HepG2 (cell line): Measurements from ENCODE around the gene MIPEP.

ENCODE experiments used
- BHLHE40 ChIP-seq: IDR thresholded peaks from 2 replicates; pipeline ENCODE4 v1.6.1; 2011; ENCODE audit warnings: low read length, improper control_type of control experiment
- CBX1 ChIP-seq: IDR thresholded peaks from one replicate; pipeline ENCODE4 v1.6.1; 2016; ENCODE audit warnings: antibody characterized with exemption, low read depth
- CTCF ChIP-seq: sonication (generic); formaldehyde crosslinking; IDR thresholded peaks from 2 replicates; pipeline ENCODE4 v1.5.0; 2020; ENCODE audit warnings: mild to moderate bottlenecking, missing genetic modification reagents, moderate library complexity
- ELK4 ChIP-seq: sonication (generic); formaldehyde crosslinking; IDR thresholded peaks from 2 replicates; pipeline ENCODE4 v1.9.0; 2021; ENCODE audit warnings: missing genetic modification reagents, borderline replicate concordance
- GLI4 ChIP-seq: sonication (generic); formaldehyde crosslinking; IDR thresholded peaks from 2 replicates; pipeline ENCODE4 v1.5.1; 2020; ENCODE audit warnings: missing genetic modification reagents, mild to moderate bottlenecking, moderate library complexity, borderline replicate concordance
- HNRNPLL ChIP-seq: fragments of 200-400 bp; formaldehyde crosslinking; IDR thresholded peaks from 2 replicates; pipeline ENCODE4 v1.6.1; 2017; ENCODE audit warnings: mild to moderate bottlenecking, low read depth, low read length; ENCODE audit not compliant: poor library complexity, severe bottlenecking
- PREB ChIP-seq: sonication (generic); formaldehyde crosslinking; IDR thresholded peaks from 2 replicates; pipeline ENCODE4 v1.4.0; 2020; ENCODE audit warnings: missing genetic modification reagents
- XRCC5 ChIP-seq: fragments of 200-400 bp; formaldehyde crosslinking; optimal IDR thresholded peaks from 2 replicates; pipeline ENCODE3; 2017; ENCODE audit warnings: mild to moderate bottlenecking, low read length
- ZNF335 ChIP-seq: sonication (generic); formaldehyde crosslinking; IDR thresholded peaks from 2 replicates; pipeline ENCODE4 v1.4.0; 2020; ENCODE audit warnings: missing genetic modification reagents

- TF ChIP-seq CTCF (CRISPR knock-in tag) (no peak), XRCC5 (no peak), BHLHE40 (no peak), GLI4 (CRISPR knock-in tag) (no peak), ELK4 (CRISPR knock-in tag) (no peak), PREB (CRISPR knock-in tag) (no peak), CBX1 (no peak), ZNF335 (no peak), HNRNPLL (no peak)
Measured at GRCh38 chr13:23870356-23871140, 18.7 kb downstream of the MIPEP start.
